Trophoblast cell (in vitro differentiated cells and primary cell): ENCODE measurements around the gene DRG2.

Experiments
- DNase-seq, 2 donors: peaks; one replicate each; pipeline ENCODE4 v3.0.0-alpha.2; 2016
- H2AFZ ChIP-seq: 2 replicates; pipeline ENCODE4 v1.6.1; 2013; ENCODE audit warnings: low read length, moderate library complexity, mild to moderate bottlenecking; ENCODE audit not compliant: insufficient read depth, poor library complexity
- H2AK5ac ChIP-seq: 2 replicates; pipeline ENCODE4 v1.6.1; 2013; ENCODE audit warnings: mild to moderate bottlenecking, low read length
- H2BK120ac ChIP-seq: 2 replicates; pipeline ENCODE4 v1.6.1; 2013; ENCODE audit warnings: low read length, mild to moderate bottlenecking, moderate library complexity; ENCODE audit not compliant: insufficient read depth, poor library complexity
- H2BK12ac ChIP-seq: 2 replicates; pipeline ENCODE4 v1.6.1; 2013; ENCODE audit warnings: mild to moderate bottlenecking, low read length, moderate library complexity
- H2BK5ac ChIP-seq: 2 replicates; pipeline ENCODE4 v1.6.1; 2013; ENCODE audit warnings: low read length, low read depth, moderate library complexity, mild to moderate bottlenecking; ENCODE audit not compliant: poor library complexity
- H3K14ac ChIP-seq: 2 replicates; pipeline ENCODE4 v1.6.1; 2013; ENCODE audit warnings: mild to moderate bottlenecking, low read length
- H3K18ac ChIP-seq: 2 replicates; pipeline ENCODE4 v1.6.1; 2013; ENCODE audit warnings: mild to moderate bottlenecking, low read length
- H3K23ac ChIP-seq: 2 replicates; pipeline ENCODE4 v1.6.1; 2013; ENCODE audit warnings: low read length
- H3K27ac ChIP-seq: 2 replicates; pipeline ENCODE4 v1.5.1; 2013; ENCODE audit warnings: low read depth, mild to moderate bottlenecking, inconsistent platforms, low read length, moderate library complexity
- H3K27me3 ChIP-seq: 2 replicates; pipeline ENCODE4 v1.6.1; 2013; ENCODE audit warnings: inconsistent platforms, mild to moderate bottlenecking, low read length, moderate library complexity; ENCODE audit not compliant: insufficient read depth
- H3K36me3 ChIP-seq, 2 experiments: 1 replicate in 1 of 2; 2 replicates in 1 of 2; pipeline ENCODE4 v1.6.1; 2013; ENCODE audit warnings: low read length in 2 of 2, mild to moderate bottlenecking in 2 of 2, moderate library complexity in 1 of 2; ENCODE audit not compliant: insufficient read depth in 2 of 2, control insufficient read depth in 1 of 2
- H3K4ac ChIP-seq: 2 replicates; pipeline ENCODE4 v1.6.1; 2013; ENCODE audit warnings: low read depth, mild to moderate bottlenecking, low read length, moderate library complexity
- H3K4me1 ChIP-seq, 2 experiments: 1 replicate in 1 of 2; 2 replicates in 1 of 2; pipeline ENCODE4 v1.6.1; 2013; ENCODE audit warnings: low read length in 2 of 2, mild to moderate bottlenecking in 2 of 2, moderate library complexity in 1 of 2; ENCODE audit not compliant: insufficient read depth in 2 of 2, control insufficient read depth in 1 of 2
- H3K4me2 ChIP-seq: 2 replicates; pipeline ENCODE4 v1.6.1; 2013; ENCODE audit warnings: inconsistent platforms, mild to moderate bottlenecking, low read length, moderate library complexity
- H3K4me3 ChIP-seq: 2 replicates; pipeline ENCODE4 v1.5.1; 2013; ENCODE audit warnings: mild to moderate bottlenecking, low read depth, low read length, inconsistent platforms
- H3K79me1 ChIP-seq: one replicate; pipeline ENCODE4 v1.6.1; 2013; ENCODE audit warnings: low read length
- H3K79me2 ChIP-seq: 2 replicates; pipeline ENCODE4 v1.6.1; 2013; ENCODE audit warnings: low read length, mild to moderate bottlenecking; ENCODE audit not compliant: control insufficient read depth, insufficient read depth, poor library complexity
- H3K9ac ChIP-seq: 2 replicates; pipeline ENCODE4 v1.6.1; 2013; ENCODE audit warnings: mild to moderate bottlenecking, low read length
- H3K9me3 ChIP-seq: 2 replicates; pipeline ENCODE4 v1.6.1; 2013; ENCODE audit warnings: low read depth, mild to moderate bottlenecking, control low read depth, inconsistent platforms, low read length; ENCODE audit not compliant: insufficient read depth
- H4K12ac ChIP-seq: 2 replicates; pipeline ENCODE4 v1.6.1; 2013; ENCODE audit warnings: low read depth, mild to moderate bottlenecking, low read length, moderate library complexity
- H4K8ac ChIP-seq: 2 replicates; pipeline ENCODE4 v1.6.1; 2013; ENCODE audit warnings: low read depth, mild to moderate bottlenecking, low read length, moderate library complexity
- H4K91ac ChIP-seq: one replicate; pipeline ENCODE4 v1.6.1; 2013; ENCODE audit warnings: low read depth, mild to moderate bottlenecking, low read length, moderate library complexity
- WGBS: extraction: QIAGEN DNeasy Blood & Tissue Kit; methylation state at CpG from one replicate; pipeline ENCODE4 v1.1.7; 2013; ENCODE audit warnings: missing lambda C conversion rate; ENCODE audit not compliant: insufficient read length, insufficient coverage; ENCODE audit errors: extremely low coverage; 5-methylcytosine and 5-hydroxymethylcytosine counted together

The DRG2 gene

DNA sequence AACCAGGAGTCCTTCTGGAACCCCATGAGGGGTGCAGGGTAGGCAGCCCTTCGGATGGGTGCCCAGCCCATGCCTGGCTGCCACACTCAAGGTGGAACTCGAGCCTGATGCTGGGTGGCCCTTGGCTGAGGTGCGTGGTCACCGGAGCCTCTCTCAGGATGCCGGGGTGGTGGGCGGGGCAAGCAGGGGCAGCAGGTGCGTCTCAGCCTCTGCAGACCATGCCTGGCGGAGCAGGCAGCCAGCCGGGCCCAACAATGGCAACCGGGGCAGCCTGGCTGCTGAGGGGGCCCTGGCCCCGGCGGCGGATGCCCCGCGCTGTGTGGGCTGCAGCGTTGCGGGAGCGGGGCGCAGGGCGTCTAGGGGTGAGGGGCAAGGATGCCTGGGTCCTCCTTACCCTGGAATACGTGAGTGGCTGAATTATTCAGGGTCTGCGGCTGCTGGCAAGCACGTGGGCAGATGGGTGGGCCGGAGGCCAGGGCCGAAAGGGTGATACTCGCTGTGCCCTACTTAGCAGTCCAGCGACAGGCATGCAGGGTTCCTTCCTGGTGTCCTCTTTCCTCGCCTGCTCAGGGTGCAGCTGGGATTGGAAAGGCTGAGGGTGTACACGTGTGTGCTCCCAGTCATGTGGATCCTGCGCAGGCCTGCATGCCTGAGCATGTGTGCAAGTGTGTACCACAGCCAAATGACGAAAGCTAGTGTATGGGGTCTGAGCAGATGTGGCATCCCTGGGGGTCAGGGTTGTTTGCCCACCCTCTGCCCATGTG, 35.4 kb downstream of the DRG2 start:
- H3K27me3 ChIP-seq: no peaks in the 10 kb centered on the region
- H2BK12ac ChIP-seq: no peak overlapping the region
- DNase-seq: no peak
- no peak overlapping the region for H3K18ac ChIP-seq
- no peak overlapping the region for H3K9ac ChIP-seq
- H3K4me1 ChIP-seq: no peaks in the 10 kb centered on the region
- H3K4me2 ChIP-seq: no peak overlapping the region
- H3K9me3 ChIP-seq: peaks cover 22% of the 10 kb centered on the region
- H4K91ac ChIP-seq: no peak overlapping the region
- no CpG with 5 or more reads among the region's 31 CpGs for WGBS
- no peak overlapping the region for H2BK120ac ChIP-seq
- no peak overlapping the region for H2AK5ac ChIP-seq
- H3K79me2 ChIP-seq: no peaks in the 10 kb centered on the region
- H2BK5ac ChIP-seq: no peak overlapping the region
- no peak overlapping the region for H3K4ac ChIP-seq
- H4K12ac ChIP-seq: no peak overlapping the region
- H4K8ac ChIP-seq: no peak overlapping the region
- no peak overlapping the region for H3K4me3 ChIP-seq
- H3K27ac ChIP-seq: no peak overlapping the region
- H3K79me1 ChIP-seq: no peaks in the 10 kb centered on the region
- H3K14ac ChIP-seq: no peak overlapping the region
- H2AFZ ChIP-seq: no peak overlapping the region
- no peak overlapping the region for H3K23ac ChIP-seq
- H3K36me3 ChIP-seq: no peaks in the 10 kb centered on the region

- Histone ChIP-seq H2BK120ac (no peak overlapping the region), H3K27ac (no peak overlapping the region), H3K4me3 (peak overlapping the region; percentile 18)
Observed at GRCh38 chr17:18124345-18125126, 36.8 kb downstream of the DRG2 start.

DNA sequence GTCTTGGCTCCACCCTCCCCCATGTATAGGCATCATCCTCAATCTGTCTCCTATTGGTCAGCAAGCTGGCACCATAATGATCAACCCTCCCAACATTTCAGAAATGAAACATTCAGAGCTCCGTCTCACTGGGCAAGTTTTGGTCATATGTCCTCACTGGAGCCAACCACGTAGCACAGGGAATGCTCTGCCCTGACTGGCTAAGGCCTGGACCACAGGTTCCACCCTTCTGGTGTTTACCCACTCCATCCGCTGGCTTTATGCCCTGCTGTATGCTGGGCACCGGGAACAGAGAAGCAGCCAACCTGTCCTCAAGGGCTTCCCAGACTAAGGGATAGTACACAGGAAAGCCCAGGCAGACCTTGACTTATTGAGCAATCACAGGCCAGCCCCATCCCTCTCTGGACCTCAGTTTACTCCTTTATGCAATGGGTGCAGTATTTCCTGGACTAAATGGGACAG, 41.3 kb downstream of the DRG2 start:
- Histone ChIP-seq H3K4me2 (no peak overlapping the region), H2AFZ (no peak overlapping the region), H3K79me1 (no peaks in the 10 kb centered on the region), H4K8ac (no peak overlapping the region), H4K12ac (no peak overlapping the region), H3K79me2 (no peaks in the 10 kb centered on the region), H3K4me3 (no peak overlapping the region), H2BK12ac (no peak overlapping the region), H2AK5ac (no peak overlapping the region), H3K27me3 (no peaks in the 10 kb centered on the region), H3K36me3 (no peaks in the 10 kb centered on the region), H4K91ac (no peak overlapping the region), H3K27ac (no peak overlapping the region), H3K23ac (no peak overlapping the region), H2BK120ac (no peak overlapping the region), H3K9ac (no peak overlapping the region), H3K14ac (no peak overlapping the region), H3K18ac (no peak overlapping the region), H2BK5ac (no peak overlapping the region), H3K4me1 (no peaks in the 10 kb centered on the region), H3K9me3 (no peaks in the 10 kb centered on the region), H3K4ac (no peak overlapping the region)
- no CpG with 5 or more reads among the region's 4 CpGs for WGBS
- no peak for DNase-seq

More at GRCh38 chr17:18124345-18125126, 36.8 kb downstream of the DRG2 start:
- no peak overlapping the region for H4K8ac ChIP-seq
- no peak overlapping the region for H2AK5ac ChIP-seq
- no peak for DNase-seq
- no peaks in the 10 kb centered on the region for H3K4me1 ChIP-seq
- H3K14ac ChIP-seq: no peak overlapping the region
- no peak overlapping the region for H3K4ac ChIP-seq
- no CpG with 5 or more reads among the region's 11 CpGs for WGBS
- H3K18ac ChIP-seq: no peak overlapping the region
- no peaks in the 10 kb centered on the region for H3K79me2 ChIP-seq
- no peak overlapping the region for H3K23ac ChIP-seq
- H3K36me3 ChIP-seq: no peaks in the 10 kb centered on the region
- no peaks in the 10 kb centered on the region for H3K79me1 ChIP-seq
- H4K12ac ChIP-seq: no peak overlapping the region
- no peak overlapping the region for H2AFZ ChIP-seq
- no peak overlapping the region for H2BK5ac ChIP-seq
- H3K27me3 ChIP-seq: no peaks in the 10 kb centered on the region
- no peak overlapping the region for H3K4me2 ChIP-seq
- H3K9ac ChIP-seq: no peak overlapping the region
- no peak overlapping the region for H2BK12ac ChIP-seq
- no peak overlapping the region for H4K91ac ChIP-seq
- H3K9me3 ChIP-seq: peaks cover 10% of the 10 kb centered on the region

DNA sequence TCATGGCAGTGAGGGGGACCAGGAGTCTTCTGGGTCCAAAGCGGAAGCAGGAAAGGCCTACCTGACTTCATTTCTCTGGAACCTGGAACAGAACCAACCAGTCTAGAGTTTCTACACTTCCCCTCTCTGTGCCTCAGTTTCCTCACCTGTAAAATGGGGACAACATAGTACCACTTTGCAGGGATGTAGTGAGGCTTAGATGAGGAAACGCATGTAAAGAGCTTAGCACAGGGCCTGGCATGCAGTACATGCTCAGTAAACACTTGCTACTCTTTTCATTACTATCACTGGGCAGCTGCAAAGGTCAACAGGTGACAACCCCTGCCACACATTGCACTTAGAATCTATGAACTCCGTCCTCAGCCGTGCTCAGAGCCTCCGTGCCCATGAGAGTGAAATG, 45.0 kb downstream of the DRG2 start:
- H3K79me2 ChIP-seq: no peaks in the 10 kb centered on the region
- H3K79me1 ChIP-seq: no peaks in the 10 kb centered on the region
- no CpG with 5 or more reads among the region's 5 CpGs for WGBS

More for the DNA sequence above, 45.0 kb downstream of the DRG2 start:
- H3K9ac ChIP-seq: no peak overlapping the region
- H3K27me3 ChIP-seq: no peaks in the 10 kb centered on the region
- H3K4me3 ChIP-seq: no peak overlapping the region
- H3K36me3 ChIP-seq: no peaks in the 10 kb centered on the region
- H3K9me3 ChIP-seq: no peaks in the 10 kb centered on the region
- H4K12ac ChIP-seq: no peak overlapping the region
- no peak overlapping the region for H2AK5ac ChIP-seq
- H3K18ac ChIP-seq: no peak overlapping the region
- no peak overlapping the region for H3K4ac ChIP-seq
- H4K8ac ChIP-seq: no peak overlapping the region
- H3K4me1 ChIP-seq: no peaks in the 10 kb centered on the region
- no peak overlapping the region for H3K27ac ChIP-seq
- H3K23ac ChIP-seq: no peak overlapping the region
- no peak overlapping the region for H2BK5ac ChIP-seq
- H3K4me2 ChIP-seq: no peak overlapping the region
- no peak overlapping the region for H2BK120ac ChIP-seq
- no peak overlapping the region for H3K14ac ChIP-seq
- no peak for DNase-seq
- H2AFZ ChIP-seq: no peak overlapping the region
- H4K91ac ChIP-seq: no peak overlapping the region
- no peak overlapping the region for H2BK12ac ChIP-seq
